Ectodermal cell (in vitro differentiated cells): ENCODE measurements around the gene RGS17.

Experiments
- H3K27ac ChIP-seq: 2 replicates; pipeline ENCODE4 v1.7.0; 2013; ENCODE audit warnings: mild to moderate bottlenecking, low read depth, low read length; ENCODE audit not compliant: insufficient read depth, poor library complexity, severe bottlenecking
- H3K27me3 ChIP-seq: 2 replicates; pipeline ENCODE4 v1.7.0; 2013; ENCODE audit warnings: mild to moderate bottlenecking, low read length; ENCODE audit not compliant: insufficient read depth, control insufficient read depth, poor library complexity, severe bottlenecking
- H3K36me3 ChIP-seq: one replicate; pipeline ENCODE4 v1.7.0; 2013; ENCODE audit warnings: low read length; ENCODE audit not compliant: control insufficient read depth, insufficient read depth
- H3K4me1 ChIP-seq: one replicate; pipeline ENCODE4 v1.7.0; 2013; ENCODE audit warnings: low read length; ENCODE audit not compliant: control insufficient read depth, insufficient read depth
- H3K4me3 ChIP-seq: 2 replicates; pipeline ENCODE4 v1.7.0; 2013; ENCODE audit warnings: low read depth, low read length, control low read depth; ENCODE audit not compliant: insufficient read depth
- H3K9me3 ChIP-seq: 2 replicates; pipeline ENCODE4 v1.7.0; 2013; ENCODE audit warnings: mild to moderate bottlenecking, low read length, moderate library complexity; ENCODE audit not compliant: control insufficient read depth
- WGBS, 2 experiments: methylation state at CpG; one replicate each; pipeline ENCODE4 v1.1.7; 2013; ENCODE audit warnings: missing lambda C conversion rate in 2 of 2; 5-methylcytosine and 5-hydroxymethylcytosine counted together

Gene RGS17

DNA sequence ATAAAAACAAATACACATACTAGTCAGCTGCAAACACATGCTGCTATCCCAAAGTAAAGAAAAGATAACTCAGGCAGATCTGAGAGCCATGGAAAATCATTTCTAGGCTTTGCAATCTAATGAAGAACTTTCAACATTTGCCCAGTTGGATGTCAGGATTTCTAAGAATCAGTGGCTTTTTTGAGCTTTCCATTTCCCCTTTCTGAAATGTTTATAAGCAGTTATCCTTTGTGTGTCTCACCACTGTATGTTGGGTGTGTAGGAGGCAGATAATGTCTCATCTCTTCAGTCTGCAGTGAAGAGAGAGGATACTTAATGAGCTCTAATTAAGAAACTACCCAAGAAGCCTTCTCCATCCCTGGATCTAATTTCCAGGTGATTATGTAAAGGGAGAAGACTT, 43.6 kb downstream of the RGS17 start:
- Histone ChIP-seq H3K4me3 (no peak overlapping the region), H3K4me1 (no peaks in the 10 kb centered on the region), H3K27me3 (no peaks in the 10 kb centered on the region), H3K36me3 (no peaks in the 10 kb centered on the region), H3K27ac (no peak overlapping the region), H3K9me3 (no peaks in the 10 kb centered on the region)

DNA sequence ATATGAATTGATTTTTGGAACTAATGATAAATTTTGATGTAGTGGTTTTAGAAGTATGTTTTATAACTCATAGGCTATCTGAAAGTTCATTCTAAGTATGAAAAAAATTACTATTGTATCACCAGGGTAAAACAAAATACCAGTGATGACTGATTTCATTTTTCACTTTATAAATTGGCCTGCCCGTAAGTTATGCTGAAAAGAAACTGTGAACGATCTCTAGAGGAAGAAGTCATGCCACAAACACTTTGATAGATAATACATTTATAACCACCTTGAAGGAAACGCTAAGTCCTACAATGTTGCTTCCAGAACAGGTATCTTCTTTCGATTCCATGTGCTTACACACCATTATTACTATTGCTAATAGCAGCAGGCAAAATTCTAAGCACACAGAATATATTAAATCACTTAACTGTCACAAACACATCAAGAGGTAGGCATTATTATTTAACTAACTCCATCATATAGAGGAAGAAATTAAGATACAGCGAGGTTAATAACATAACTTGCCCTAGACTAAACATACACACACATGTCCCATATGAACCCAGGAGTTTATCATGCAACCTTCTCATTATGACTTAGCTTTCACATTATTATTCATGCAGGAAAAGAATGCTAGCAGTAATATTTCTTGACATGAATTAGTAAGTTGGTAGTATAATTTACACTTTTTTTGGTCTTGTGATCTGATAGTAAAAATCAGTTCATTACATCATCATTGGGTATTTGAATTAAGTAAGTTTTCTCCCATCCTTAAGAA, 44.7 kb downstream of the RGS17 start:
- 91 to 98% methylated on average over 5 of the region's 5 CpGs for WGBS, 2 experiments
- Histone ChIP-seq H3K36me3 (no peaks in the 10 kb centered on the region), H3K4me1 (no peaks in the 10 kb centered on the region)

DNA sequence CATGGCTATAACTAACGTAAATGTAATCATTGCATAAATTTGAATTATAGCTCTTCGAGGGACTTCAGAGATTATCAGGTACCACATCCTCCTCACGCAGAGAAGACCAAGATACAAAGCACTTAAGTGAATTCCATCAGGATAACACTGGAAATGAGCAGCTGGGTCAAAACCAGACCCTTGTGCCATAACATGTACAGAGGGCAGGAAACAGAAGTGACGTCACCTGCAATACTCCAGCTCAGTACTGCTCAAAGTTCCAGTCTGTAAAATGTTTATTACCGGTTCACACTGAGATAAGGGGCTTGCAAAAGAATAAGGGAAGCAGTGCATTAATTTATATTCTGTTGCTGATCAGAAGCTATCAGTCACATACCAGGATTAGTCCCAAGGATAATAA, 45.8 kb downstream of the RGS17 start:
- WGBS, 2 experiments: 82 to 90% methylated on average over 5 of the region's 5 CpGs
- H3K9me3 ChIP-seq: no peaks in the 10 kb centered on the region
- no peaks in the 10 kb centered on the region for H3K36me3 ChIP-seq
- H3K27ac ChIP-seq: no peak overlapping the region
- no peaks in the 10 kb centered on the region for H3K4me1 ChIP-seq
- H3K4me3 ChIP-seq: no peak overlapping the region
- no peaks in the 10 kb centered on the region for H3K27me3 ChIP-seq

More for the DNA sequence above, 44.7 kb downstream of the RGS17 start:
- Histone ChIP-seq H3K27me3 (no peaks in the 10 kb centered on the region), H3K27ac (no peak overlapping the region), H3K4me3 (no peak overlapping the region), H3K9me3 (no peaks in the 10 kb centered on the region)

DNA sequence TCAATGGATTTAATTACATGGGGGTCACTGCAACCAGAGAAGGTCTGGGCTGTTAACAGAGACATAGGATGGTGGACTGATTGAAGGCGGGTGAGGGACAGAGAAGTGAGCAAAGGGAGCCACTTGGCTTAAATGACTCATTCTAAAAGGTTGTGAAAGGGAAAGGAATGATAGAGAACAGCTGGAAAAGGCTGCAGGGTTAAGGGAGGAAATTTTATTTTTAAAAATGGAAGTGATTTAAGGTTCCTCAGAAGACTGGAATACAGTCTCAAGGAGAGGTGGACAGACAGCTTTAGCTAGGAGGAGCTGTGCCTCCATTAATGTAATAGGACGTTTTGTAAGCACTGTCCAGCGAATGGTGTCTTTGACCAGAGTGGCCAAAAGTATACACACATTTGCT, 46.7 kb downstream of the RGS17 start:
- H3K9me3 ChIP-seq: no peaks in the 10 kb centered on the region
- no peaks in the 10 kb centered on the region for H3K4me1 ChIP-seq
- H3K36me3 ChIP-seq: no peaks in the 10 kb centered on the region
- no peak overlapping the region for H3K27ac ChIP-seq
- 94 to 95% methylated on average over 3 of the region's 3 CpGs for WGBS, 2 experiments
- H3K27me3 ChIP-seq: no peaks in the 10 kb centered on the region
- no peak overlapping the region for H3K4me3 ChIP-seq

DNA sequence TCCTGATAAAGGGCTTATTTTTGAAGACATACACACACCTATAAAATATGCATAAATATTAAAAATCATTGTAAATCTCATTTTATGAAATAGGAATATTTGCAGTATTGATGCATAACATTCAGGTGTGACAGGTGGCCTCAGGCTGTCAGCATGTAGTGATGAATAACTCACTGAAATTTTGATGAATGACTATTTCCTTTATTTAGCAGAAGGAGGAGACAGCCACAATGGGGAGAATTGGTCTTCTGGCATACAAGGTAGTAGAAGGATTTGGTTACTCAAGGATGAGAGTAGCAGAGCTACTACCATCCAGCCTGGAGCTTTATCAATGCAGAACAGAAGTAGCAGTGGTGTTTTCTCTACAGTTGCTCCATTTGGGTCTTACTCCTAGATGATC, 47.2 kb downstream of the RGS17 start:
- Histone ChIP-seq H3K27ac (no peak overlapping the region), H3K27me3 (no peaks in the 10 kb centered on the region), H3K9me3 (no peaks in the 10 kb centered on the region), H3K36me3 (no peaks in the 10 kb centered on the region), H3K4me3 (no peak overlapping the region), H3K4me1 (no peaks in the 10 kb centered on the region)

DNA sequence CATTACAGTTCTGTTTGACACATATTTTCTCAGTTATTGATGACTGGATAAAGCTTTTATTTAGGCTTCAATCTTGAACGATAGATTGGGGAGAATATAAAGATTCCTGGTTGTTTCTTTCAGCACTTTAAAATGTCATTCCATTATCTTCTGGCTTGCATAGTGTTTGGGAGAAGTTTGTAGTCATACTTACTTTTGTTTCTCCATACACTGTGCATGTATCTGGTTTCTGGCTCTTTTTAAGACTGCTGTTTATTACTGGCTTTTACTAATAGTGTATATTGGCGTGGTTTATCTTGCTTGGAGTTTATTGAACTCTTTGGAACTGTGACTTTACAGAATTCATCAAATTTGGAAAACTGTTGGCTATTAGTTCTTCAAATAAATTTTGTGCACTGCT, 49.2 kb downstream of the RGS17 start:
- Histone ChIP-seq H3K9me3 (no peaks in the 10 kb centered on the region), H3K4me1 (no peaks in the 10 kb centered on the region), H3K36me3 (no peaks in the 10 kb centered on the region), H3K27ac (no peak overlapping the region), H3K4me3 (no peak overlapping the region), H3K27me3 (no peaks in the 10 kb centered on the region)
- 94 to 97% methylated on average over 2 of the region's 2 CpGs for WGBS, 2 experiments

DNA sequence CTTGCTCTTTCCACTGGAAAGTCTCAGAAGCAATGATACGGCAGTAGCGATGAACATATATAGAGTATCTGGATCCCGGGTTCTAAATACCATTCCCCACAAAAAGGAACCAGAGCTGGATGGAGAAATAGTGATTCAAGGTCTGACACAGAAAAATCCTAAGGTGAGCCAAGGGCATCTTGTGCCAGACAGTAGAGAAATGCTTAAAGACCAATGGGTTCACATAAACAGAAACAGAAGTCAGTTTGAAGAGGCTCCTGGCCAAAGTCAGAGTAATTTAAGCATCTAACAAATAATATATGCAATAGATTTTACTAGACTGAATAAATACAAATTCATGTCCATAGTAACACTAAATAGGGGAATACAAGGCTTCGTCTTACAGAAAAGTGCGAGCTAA, 54.7 kb downstream of the RGS17 start:
- no peaks in the 10 kb centered on the region for H3K36me3 ChIP-seq
- 93 to 100% methylated on average over 3 to 5 of the region's 5 CpGs for WGBS, 2 experiments
- no peaks in the 10 kb centered on the region for H3K27me3 ChIP-seq
- H3K4me1 ChIP-seq: no peaks in the 10 kb centered on the region
- H3K4me3 ChIP-seq: no peak overlapping the region
- H3K9me3 ChIP-seq: no peaks in the 10 kb centered on the region
- H3K27ac ChIP-seq: no peak overlapping the region

DNA sequence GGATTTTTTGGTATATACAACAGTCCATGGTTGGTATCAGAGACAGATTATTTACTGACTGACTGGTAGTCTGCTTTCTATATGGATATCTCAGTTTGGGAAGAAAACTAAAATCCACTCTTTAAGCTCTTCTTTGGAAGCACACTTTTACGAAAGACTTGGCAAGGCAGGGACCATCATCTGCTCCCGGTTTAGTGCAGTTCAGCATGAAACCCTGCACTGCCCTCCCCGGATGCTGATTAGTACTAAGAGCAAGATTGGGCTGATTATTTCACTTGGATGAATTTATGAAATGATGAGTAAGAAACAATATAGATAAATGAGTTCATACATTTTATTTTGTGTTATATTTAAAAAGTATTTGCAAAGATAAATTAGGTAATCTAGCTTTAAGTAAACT, 56.3 kb downstream of the RGS17 start:
- Histone ChIP-seq H3K27me3 (no peaks in the 10 kb centered on the region), H3K4me1 (no peaks in the 10 kb centered on the region), H3K27ac (no peak overlapping the region), H3K36me3 (no peaks in the 10 kb centered on the region), H3K9me3 (no peaks in the 10 kb centered on the region), H3K4me3 (no peak overlapping the region)
- 91 to 92% methylated on average over 3 of the region's 3 CpGs for whole genome bisulfite sequencing, 2 experiments

DNA sequence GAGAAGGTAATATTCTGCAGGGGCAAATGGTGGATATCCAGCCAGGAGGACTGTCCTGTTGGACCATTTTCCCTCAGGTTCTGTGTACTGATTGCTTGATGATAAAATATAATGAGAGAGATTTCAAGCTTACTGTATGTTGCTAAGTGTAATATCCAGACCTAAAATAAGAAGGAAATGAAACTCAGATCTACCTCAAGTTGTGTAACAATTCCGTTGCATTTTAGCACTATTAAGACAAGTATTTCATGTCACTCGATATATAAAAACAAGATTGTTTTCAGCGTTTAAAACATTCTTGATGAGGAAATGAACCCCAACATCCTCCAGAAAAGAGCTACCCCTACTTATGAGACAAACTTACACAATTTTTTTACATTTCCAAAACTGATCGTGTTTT, 57.2 kb downstream of the RGS17 start:
- WGBS, 2 experiments: 92 to 96% methylated on average over 4 of the region's 4 CpGs
- H3K9me3 ChIP-seq: no peaks in the 10 kb centered on the region
- no peak overlapping the region for H3K4me3 ChIP-seq
- H3K4me1 ChIP-seq: no peaks in the 10 kb centered on the region
- H3K27me3 ChIP-seq: no peaks in the 10 kb centered on the region
- H3K36me3 ChIP-seq: no peaks in the 10 kb centered on the region
- H3K27ac ChIP-seq: no peak overlapping the region

DNA sequence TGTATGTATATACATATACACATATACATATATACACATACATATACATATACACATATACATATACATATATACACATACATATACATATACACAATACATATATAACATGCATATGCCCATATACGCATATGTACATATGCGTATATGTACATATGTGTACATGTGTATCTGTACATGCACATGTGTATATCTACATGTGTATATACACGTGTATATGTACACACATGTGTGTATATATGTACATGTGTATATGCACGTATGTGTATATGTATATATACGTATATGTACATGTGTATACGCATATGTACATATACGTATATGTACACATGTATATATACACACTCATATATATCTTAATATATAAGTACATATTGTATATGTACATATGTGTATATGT, 60.3 kb downstream of the RGS17 start:
- 88% methylated on average over 3 of the region's 7 CpGs; no CpG with 5 or more reads in 1 of the 2 experiments for WGBS, 2 experiments
- Histone ChIP-seq H3K36me3 (no peaks in the 10 kb centered on the region), H3K9me3 (no peaks in the 10 kb centered on the region), H3K27me3 (no peaks in the 10 kb centered on the region), H3K4me1 (no peaks in the 10 kb centered on the region), H3K27ac (no peak overlapping the region), H3K4me3 (no peak overlapping the region)

DNA sequence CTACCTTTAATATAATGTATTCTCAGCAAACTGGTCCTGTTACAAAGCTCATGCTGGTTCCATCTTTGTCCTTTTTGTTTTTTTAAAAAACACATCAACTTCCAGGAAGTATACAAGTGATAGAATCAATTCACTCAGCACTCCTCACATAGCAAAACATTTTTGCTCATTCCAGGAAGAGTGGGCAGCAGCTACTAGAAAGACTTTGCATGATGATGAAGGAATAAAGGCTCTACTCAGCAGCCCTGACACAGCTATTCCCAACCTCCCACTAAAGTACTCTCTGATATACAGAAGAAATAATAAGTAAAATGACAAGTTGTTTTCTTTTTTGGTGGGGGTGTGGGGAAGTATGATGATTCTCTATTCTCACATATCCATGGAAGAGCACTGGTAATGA, 61.2 kb downstream of the RGS17 start:
- no peak overlapping the region for H3K4me3 ChIP-seq
- no peaks in the 10 kb centered on the region for H3K4me1 ChIP-seq
- no peak overlapping the region for H3K27ac ChIP-seq
- no peaks in the 10 kb centered on the region for H3K9me3 ChIP-seq
- no peaks in the 10 kb centered on the region for H3K36me3 ChIP-seq
- no peaks in the 10 kb centered on the region for H3K27me3 ChIP-seq
